Esophagus squamous epithelium (tissue), 4 donors: ENCODE results near the gene ABCD2.

Experiments used
- POLR2A ChIP-seq, 4 donors: fragments of 450-650 bp; IDR thresholded peaks; one replicate each; pipeline ENCODE4 v1.6.1; 2017; ENCODE audit warnings: antibody characterized with exemption in 4 of 4, mild to moderate bottlenecking in 4 of 4, moderate library complexity in 3 of 4
- TF ChIP-seq, protein P1 (sequence below), 6 experiments: fragments of 450-650 bp in 4 of 6; fragments of 200-600 bp in 2 of 6; sonication (generic) in 2 of 6; IDR thresholded peaks; one replicate each; pipeline ENCODE4 v1.5.1; 2016 to 2019; ENCODE audit warnings: antibody characterized with exemption in 6 of 6, mild to moderate bottlenecking in 4 of 6, moderate library complexity in 4 of 6

- no peak for TF ChIP-seq POLR2A (IDR thresholded peaks at IDR 0.05)
- TF ChIP-seq, protein P1, sequence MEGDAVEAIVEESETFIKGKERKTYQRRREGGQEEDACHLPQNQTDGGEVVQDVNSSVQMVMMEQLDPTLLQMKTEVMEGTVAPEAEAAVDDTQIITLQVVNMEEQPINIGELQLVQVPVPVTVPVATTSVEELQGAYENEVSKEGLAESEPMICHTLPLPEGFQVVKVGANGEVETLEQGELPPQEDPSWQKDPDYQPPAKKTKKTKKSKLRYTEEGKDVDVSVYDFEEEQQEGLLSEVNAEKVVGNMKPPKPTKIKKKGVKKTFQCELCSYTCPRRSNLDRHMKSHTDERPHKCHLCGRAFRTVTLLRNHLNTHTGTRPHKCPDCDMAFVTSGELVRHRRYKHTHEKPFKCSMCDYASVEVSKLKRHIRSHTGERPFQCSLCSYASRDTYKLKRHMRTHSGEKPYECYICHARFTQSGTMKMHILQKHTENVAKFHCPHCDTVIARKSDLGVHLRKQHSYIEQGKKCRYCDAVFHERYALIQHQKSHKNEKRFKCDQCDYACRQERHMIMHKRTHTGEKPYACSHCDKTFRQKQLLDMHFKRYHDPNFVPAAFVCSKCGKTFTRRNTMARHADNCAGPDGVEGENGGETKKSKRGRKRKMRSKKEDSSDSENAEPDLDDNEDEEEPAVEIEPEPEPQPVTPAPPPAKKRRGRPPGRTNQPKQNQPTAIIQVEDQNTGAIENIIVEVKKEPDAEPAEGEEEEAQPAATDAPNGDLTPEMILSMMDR (IDR thresholded peaks at IDR 0.05) = no peak
These were observed 27.4 kb upstream of the ABCD2 start for GRCh38 chr12:39646963-39647362.
